ENCODE measurements around the gene DCDC2C.
"Not testable (repeated sequence)": the region's sequence is repeated elsewhere in the genome, so short reads cannot be mapped to it uniquely, and the experiment has no call there.

The DCDC2C gene

DNA sequence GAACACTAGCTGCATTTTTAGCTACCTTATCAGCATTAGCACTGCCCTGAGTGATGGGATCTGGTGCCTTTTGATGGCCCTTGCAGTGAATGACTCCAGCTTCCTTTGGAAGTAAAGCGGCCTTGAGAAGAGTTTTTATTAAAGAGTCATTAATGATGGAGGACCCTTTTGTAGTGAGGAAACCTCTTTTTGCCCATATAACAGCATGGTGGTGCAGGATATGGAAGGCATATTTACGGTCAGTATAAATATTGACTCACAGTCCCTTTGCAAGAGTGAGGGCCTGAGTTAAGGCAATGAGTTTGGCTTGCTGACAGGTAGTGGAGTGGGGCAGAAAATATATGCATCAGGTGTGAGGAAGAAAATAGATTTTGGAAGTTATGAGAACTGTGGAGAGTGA lies 113.8 kb downstream of the DCDC2C start:
- not testable (repeated sequence) for DNase-seq

DNA sequence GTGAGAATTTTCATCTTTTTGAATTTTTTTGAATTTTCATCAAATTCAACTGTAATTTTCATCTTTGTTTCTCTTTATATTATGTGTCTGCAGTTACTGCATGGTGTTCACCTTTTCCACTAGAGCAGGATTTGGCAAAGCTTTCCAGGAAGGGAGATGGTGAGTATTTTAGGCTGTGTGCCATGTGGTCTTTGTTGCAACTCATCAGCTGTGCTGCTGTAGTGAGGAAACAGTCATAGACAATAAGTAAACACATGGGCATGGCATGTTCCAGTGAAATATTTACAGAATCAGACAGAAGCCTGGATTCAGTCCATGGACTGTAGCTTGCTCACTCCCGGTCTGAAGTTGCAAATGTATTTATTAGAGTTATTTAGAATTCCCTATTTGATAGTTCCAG lies 120.4 kb downstream of the DCDC2C start:
- no peak for DNase-seq

DNA sequence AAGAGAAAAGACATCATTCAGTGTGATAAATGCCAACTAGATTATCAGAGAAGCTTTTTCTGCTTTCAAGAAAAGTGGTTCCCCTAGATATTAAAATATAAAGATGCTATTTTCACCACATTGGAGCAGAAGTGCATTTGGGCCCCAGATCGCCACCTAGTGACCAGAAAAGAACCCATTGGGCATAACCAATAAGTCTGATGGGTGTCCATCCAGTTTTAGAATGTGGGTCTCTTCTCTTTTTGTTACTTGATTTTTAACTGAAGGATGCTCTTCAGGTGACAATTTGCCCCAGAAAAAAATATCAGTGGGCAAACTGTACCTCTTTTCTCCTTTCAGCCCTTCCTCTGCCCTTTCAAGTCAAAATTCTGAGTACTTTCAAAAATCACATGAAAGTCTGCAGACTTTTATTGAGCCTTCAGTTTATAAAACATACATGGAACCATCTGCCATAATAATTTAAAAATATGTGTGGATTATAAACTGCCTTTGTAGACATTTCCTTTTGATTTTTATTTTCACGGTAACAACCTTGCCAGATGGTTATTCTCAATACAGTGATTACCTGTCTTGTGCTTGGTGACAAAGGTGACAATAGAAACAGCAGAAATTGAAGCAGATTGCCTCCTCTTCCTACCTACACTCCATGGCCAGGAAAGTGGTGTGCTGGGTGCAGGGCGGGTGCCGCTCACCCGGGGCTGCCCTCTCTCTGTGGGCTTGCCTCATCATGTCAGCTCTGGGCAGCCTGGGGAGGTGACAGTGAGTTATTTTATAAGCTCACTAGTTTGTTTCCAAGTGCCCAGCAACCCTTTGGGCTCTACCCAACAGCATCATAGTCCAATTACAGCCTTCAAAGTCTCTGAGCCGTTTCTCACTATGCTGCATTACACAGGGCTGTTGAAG lies 124.5 kb downstream of the DCDC2C start:
- peak in 2 of 58 donors; percentile 8 to 23 for DNase-seq

DNA sequence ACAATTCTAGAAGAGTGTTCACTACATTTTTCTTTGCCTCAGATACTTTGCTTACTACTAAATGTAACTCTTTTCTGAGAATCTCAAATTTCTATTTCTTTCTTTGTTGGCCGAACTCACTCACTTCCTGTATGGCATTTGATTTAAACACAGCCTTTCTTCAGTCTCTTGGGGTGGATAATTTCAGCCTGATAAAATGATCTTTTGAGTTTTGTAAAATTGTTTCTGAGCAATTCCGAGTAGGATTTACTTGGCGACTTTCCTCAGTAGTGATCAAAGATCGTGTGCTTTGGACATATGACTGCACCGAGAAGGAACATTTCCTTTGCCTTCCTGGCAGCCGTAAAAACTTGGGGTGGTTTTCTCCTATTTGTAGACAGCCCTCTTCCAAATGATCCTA lies 127.4 kb downstream of the DCDC2C start:
- DNase-seq = no peak

DNA sequence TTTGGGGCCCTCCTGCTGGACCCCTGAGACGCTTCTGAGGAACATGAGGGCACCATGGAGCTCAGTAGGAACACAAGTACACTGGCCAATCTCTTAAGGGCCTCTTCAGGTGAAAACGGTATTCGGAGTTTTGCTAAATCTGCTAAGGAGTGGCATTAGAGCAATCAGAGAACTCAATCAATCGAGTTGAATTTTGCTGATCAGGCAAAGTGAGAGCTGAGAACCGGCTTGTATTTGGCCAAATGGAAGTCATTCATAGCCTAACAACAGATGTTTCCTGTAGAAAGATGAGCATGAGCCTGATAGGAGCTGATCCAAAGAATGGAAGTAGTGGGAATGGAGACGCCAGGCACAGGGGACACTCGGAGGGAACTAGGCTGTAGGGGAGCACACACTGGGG lies 133.7 kb downstream of the DCDC2C start:
- DNase-seq = no peak

DNA sequence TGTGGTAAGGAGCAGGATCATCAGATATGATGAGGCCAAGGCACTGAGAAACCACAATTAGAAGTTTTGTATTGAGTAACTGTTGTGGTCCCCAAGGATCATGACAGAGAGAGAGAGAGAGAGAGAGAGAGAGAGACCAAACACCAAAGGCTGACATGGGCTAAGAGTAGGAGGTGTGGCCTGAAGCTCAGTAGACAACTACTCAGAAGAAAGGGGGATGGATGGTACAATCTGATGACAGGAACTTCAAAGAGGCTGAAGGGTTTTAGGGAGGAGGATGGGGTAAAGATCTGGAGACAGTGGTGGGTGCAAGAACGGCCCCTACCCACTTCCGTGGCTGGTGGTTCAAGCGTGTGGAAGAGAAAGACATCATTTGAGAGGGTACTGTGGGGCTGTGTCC lies 135.0 kb downstream of the DCDC2C start:
- no peak for DNase-seq

DNA sequence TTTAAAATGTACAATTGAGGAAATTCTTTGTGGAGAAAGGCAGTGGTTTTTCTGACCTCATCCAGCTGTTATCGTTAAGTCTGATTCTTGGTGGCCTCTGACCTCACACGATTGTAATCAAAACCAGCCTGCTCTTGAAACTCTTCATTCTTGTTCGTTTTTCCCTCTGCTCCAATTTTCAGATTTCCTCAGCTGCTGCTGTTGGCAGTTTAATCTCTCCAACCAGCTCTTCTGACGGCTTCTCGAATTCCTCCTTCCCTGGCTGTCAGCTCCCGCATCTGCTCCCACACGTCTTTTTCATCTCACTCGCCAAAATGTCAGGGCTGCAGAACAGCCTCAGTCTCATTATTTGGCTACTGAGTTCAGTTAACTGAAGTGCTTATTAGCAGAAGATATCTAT lies 136.1 kb downstream of the DCDC2C start:
- DNase-seq = peak in 2 of 58 donors; percentile 0 to 8

DNA sequence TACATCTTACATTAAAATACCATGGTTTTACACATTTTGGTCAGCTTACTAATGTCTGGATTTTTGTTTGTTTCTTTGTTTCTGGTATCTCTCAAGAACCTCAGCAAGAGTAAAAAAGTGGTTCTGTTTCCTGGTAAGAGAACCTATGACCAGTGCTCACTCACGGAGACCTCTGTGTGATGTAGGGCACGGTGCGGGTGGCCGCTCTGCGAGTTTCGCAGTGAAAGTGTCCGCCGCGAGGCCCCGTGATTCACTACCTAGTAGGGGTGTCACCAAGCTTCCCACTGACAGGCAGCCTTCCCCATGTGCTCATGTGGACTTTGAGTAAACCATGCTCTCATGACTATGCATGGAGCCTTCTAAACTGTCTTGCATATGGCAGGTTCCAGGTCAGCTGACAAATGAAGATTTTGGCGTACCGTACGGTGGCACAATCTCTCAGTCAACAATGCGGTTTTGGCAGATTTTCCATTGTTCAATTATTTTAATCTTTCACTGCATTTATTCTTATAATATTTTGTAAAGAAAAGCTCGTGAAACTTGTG lies 137.3 kb downstream of the DCDC2C start:
- DNase-seq = no peak

DNA sequence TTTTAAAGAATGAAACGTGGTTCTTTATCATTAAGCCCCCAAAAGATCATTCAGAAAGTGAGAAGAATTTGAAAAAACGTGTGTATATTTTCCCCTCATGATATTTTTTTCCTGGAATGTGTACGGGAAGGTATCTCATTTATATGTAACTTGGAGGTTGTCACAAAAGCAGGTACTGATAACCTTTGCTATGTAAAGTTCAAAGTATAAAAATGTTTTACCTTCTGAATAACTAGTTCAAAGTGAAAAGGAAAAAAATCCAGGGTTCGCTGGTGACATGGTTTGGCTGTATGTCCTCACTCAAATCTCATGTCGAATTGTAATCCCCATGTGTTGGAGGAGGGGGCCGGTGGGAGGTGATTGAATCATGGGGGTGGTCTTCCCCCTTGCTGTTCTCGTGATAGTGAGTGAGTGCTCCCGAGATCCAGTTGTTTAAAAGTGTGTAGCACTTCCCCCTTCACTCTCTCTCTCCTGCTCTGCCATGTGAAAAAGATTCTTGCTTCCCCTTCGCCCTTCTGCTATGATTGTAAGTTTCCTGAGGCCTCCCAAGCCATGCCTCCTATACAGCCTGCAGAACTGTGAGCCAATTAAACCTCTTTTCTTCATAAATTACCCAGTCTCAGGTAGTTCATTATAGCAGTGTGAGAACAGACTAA lies 144.2 kb downstream of the DCDC2C start:
- DNase-seq = no peak

DNA sequence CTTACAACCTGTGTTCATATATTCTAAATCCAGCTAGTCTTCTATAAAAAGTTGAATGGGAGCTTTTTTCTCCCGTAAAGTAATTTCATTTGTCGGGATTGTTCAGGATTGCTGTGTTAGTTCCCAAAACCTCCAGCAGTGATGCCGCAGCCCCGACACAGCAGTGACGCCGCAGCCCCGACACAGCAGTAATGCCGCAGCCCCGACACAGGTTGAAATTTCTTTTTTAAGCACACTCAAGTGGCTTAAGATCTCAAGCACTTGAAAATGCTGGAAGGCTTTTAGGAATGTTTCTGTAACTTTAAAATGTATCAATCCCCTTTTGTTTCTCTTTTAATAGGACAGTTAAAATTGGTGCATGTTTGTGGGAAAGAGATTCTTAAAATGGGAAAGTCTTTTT lies 145.4 kb downstream of the DCDC2C start:
- no peak for DNase-seq

DNA sequence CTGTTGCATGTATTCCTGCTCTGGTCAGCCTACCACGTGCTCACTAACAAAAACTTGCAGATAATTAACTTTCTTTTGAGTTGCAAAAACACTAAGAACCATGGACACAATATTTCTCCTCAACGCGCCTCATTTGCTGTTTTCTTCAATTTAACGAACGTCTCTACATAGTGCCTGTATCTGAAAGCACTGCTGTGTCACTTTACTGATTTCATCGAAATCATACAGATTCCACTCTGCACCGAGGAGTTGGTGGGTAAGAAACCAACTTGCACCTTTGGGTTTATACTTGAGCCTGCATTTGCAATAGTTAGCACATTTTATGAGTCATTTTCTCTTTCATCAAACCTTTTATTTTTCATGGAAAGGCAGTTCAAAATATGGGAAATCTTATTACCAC lies 145.8 kb downstream of the DCDC2C start:
- no peak for DNase-seq

DNA sequence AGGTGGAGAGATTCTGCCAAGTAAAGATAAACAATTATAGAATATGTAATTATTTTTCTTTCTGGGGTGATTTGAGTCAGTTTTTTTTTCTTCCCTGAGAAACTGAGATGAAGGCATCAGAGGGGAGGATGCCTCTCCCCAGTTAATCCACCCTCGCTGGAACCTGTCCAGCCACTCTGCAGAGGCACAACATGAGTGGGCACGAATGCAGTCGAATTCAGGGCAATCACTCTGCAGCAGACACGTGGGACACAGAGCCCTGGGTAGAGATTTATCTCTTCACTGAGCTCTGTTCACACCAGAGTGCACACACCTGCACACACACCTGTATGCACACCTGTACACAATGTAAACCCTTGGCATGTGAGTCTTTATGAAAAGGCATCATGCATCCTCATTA lies 154.2 kb downstream of the DCDC2C start:
- DNase-seq = no peak

DNA sequence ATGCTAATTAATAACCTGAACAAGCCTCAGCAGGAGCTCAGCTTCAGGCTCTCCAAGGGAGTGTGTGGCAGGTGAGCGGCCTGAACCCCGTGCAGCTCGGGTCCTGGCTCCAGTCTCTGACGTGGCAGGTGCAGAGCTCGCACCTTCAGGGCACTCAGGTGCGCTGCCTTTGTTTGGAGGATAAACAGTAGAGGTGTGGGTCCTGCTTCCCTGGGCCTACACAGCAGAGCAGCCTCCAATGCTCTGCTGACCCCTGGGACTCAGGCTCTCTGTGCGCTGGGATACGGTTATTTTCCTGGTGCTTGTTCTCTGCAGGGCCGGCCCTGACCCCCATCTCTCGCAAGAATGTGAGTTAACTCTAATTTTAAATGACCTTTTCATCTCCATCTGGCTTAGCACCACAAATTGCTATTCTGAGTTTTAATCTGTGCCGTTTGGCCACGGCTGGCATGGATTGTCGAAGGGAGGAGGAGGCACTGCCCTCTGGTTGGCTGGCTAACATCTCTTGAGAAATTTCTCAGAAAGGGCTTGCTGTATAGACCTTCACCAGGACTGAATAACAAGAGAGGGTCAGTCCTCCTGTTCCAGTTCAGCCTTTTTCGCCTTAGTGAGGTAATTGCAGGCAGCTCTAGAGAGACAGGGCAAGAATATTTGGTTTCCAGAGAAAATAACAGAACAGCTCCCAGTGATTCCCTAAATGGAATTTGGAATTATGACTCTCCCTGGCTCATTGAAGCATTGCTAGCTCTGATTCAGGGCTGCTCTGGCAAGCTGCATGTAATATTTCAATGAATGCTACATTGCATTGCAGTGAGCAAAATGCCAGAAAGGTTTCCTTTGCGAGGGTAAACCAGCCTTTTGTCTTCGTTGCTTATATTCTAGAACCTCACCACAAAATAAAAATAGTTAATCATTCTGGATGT lies 161.8 kb downstream of the DCDC2C start:
- no peak for DNase-seq

DNA sequence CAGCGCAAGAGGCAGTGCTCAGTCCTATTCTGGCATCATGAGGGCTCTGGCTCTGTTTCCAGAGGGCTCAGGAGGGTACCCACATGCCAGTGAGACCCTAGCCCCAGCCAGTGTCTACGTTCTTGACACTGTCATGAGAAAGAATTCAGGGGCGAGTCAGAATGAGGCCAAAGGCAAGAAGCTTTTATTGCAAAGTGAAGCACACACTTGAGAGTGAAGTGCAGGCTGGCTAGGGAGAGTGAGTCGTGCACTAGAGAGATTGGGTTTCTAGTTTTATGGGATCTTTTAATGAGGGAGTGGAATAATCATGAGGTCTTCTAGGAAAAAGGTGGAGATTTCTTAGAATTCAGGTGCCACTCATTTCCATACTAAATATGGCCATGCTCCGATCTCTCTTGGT lies 164.1 kb downstream of the DCDC2C start:
- no peak for DNase-seq

DNA sequence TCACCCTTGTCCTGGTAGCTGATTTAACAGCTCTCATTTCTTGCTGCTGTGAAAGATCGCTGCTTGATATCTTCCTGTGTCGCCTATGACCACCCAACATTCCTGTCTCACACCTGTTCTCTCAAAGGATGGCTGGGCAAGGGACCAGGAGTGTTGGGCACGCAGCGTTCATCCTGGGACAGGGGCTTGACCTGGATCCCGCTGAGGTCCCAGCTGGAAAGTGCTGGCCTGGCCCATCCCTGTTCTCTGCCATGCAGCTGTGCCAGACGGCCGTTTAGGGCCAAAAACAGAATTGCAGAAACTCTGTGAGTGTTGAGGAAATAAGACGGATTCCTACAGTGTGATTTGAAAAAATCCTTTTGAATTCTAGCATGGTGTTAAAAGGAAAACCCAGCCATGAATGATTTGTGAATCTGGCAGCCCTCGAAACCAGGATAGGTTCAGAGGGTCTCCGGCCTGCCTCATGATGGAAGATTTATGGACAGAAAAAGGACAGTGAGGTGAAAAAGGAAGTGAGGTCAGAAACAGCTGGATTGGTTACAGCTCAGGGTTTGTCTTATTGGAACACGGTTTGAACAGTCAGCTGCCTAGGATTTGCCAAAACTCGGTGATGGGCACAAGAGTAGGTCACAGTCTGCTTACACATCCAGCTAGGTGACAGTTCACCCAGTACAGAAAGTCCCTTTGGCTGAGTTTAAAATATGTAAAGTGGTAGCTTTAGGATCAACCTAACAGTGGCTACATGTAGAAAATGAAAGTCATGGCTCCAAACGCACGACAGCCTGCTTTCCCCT lies 164.8 kb downstream of the DCDC2C start:
- DNase-seq = no peak

DNA sequence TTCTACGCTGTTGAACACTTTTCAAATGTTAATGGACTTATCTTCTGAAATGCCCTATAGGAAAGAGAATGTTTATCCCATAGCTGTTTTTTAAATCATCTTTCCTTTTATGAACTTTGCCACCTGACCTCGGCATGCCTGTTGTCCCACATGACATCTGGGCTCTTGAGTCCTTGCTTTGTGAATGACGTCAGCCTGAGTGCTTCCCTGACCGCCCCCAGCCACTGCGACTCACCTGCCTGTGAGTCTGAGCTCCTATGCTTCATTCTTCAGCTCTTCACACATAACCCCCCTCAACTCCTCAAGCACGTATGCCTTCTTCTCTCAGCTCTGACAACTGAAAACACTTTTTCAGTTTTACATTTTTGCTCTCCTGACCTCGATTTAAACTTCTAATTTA lies 166.8 kb downstream of the DCDC2C start:
- no peak for DNase-seq

DNA sequence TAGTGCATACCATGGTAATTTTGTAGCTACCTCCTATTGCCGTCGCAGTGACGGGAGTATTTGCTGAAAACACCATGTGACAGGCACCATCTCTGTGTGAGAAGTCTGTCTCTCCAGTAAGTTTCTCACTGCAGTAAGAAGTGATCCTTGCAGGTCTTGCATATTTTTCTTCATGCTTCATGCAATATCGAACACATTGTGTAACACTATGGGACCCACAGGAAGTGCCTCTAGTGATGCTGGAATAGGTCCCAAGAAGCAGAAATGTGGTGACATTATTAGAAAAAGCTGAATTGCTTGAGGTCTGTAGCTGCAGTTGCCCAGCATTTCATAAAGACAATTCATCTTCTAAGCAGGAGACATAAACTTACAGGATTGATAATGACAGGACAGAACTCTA lies 167.6 kb downstream of the DCDC2C start:
- DNase-seq = no peak

DNA sequence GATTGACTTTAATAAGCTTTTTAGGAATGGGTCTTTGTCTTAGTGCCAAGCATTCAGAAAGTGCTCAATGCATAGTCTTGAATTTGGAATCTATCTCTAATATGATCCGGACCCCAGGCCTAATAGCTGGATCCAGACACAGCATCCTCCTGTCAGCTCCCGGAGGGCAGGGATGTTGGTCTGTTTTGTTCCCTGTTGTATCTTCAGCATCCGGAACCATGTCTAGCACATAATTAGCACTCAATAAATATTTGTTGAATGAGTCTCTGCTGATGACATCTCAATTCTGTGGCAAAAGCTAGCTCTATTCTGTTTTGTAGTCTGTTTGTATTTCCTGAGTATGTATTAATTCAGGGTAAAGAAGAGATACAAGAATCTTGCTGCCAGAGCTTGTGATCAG lies 169.1 kb downstream of the DCDC2C start:
- no peak for DNase-seq

DNA sequence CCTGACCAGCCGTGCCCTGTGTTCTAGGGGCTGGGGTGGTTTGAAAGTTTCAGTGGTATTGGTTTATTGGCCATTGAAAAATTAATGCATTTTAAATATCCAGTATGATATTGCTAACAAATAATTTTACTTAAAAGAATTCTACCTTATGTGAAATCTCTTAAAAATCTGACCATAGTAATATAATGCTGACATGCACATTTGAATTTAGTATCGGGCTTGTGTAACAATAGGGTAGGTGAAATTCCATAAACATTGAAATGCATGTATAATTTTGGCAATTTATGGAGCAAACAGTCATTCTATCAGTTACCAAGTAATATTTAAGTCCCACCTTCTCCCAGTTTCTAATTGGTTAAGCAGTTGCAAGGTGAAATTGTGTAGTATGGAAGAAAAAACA lies 170.5 kb downstream of the DCDC2C start:
- no peak for DNase-seq

DNA sequence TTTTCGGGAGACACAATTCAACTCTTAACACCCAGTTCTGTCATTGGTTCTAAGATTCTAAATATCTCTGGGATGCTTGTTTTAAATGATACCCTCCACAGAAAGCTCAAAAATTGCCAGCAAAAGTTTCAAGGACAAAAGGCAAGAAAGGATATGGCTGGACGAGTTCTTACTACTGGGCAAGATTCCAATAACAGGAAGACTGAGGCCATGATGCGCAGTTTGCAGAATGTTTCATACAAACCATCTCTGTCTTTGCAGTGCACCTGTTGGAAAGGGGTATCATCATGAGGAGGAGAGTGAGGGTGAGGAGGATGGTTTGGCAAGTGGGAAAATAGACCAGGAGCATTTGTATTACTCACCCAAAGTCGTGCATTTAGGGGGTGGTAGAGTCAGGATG lies 172.8 kb downstream of the DCDC2C start:
- DNase-seq = no peak

DNA sequence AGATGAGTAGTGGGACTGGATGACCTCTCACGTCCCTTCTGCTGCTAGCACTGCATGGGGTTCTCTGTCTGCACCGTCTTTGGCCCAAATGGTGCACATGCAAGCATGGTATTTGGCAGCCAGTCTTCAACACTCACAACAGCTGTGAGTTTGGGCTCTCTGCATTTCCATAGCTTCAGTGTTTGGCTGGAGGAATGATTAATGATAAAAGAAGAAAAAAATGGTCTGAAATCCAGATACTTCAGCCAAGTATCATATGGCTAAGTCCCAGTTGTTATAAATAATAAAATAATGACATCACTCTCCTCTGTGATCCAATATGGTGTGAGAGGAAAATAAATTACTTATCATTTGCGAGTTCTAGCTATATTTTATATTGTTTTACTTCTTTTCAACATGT lies 173.3 kb downstream of the DCDC2C start:
- no peak for DNase-seq
